IPS-NIHi11 (cell line): ENCODE measurements around the gene GYPB.
"Not testable (repeated sequence)": the region's sequence is repeated elsewhere in the genome, so short reads cannot be mapped to it uniquely, and the experiment has no call there.

Source experiments
- DNase-seq: peaks from one replicate; pipeline ENCODE4 v3.0.0; 2012; ENCODE audit warnings: mixed read lengths, low spot score

The GYPB gene

DNA sequence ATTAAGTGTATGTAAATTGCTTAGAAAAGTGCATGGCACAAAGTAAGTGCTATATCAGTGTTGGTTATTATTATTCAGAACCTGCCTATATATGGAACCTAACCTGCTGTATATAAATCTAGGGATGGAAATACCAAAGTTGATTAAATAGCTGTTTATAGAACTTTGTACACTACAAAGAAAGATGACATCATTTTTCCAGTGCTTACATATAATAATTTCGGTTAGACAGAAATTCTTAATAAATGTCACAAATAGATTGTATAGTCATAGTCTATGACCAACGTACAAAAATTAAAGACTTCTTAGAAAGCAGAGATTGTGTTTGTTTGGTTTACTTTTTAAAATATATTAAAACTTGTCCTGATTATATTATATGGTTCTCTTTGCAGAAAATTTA lies 4.4 kb downstream of the GYPB start:
- no peak for DNase-seq

DNA sequence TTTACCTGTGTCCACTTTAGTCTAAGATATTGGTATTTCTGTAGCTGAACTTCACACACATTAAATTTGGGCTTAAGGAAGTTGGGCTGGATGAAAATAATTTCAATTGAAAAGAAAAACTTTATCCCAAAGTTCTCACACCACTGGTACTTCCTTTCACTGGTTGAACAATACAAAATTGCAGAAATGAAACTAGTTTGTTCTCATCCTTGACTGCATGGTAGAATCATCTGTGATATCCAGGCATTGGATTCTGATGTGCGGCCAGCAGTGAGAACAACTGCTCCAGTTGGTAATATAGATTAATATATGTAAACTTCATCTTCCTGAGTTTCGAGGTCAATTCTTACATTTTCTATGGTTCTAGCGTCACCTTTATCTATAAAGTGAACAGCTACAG lies 10.6 kb downstream of the GYPB start:
- not testable (repeated sequence) for DNase-seq

DNA sequence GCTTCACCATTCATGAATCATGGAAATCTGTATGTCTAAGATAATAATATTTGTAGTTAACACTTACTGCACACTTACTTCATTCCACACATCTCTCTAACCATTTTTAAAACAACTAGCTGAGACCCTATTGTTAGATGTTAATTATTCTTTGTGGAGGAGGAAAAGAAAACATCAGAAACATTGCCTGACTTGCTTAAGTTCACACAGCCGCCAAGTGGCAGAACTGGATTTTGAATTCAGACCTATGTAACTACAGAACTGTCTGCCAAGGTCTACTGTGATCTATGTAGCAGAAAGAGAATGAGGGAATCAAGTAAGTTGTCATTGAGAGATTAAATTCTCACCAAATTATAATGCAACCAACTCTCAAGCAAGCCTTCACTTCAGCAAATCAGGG lies 11.2 kb downstream of the GYPB start:
- DNase-seq: not testable (repeated sequence)

DNA sequence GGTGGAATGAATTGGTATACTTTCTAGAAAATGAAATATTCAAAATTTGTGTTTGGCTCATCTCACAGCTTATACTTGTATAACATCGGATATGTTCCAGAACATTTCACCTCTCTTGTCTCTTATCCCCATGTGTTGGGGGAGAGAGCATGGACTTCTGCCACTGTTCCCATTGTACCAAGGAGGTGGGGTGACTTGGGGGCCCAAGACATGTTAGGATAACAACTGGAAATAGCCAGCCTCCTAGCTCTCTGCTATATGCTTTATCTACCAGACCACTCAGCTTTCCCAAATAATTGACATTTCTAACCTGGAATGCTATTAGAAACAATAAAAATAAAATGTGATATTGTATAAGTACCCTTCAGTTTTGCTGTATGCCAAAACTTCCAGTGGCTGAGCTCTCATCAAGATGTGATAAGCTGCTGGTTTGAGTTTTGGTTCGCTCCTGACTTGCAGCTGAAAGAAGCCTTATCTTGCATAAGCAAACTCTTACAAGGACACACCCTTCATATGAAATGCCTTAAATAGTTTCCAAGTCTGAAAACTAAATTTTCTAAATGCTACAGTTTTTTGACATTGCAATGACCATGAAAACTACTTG lies 12.9 kb downstream of the GYPB start:
- DNase-seq: not testable (repeated sequence)

DNA sequence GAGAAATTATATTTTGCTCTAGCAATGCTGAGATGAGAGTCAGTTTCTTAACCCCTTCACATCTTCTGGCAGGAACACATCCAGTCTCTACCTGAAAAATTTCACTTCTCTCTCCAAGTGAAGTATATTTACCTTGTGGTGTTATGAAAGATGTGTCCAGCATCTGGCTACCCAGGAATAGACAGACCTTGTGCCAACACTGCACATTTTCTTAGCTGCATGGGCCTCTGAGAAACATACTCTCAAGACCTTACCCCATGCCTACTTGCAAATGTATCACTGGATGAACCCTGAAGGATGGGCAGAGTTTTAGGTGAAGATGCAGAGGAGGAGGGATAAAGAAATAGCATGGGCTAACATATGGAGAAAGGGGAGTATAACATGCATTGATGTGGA lies 13.6 kb downstream of the GYPB start:
- DNase-seq: not testable (repeated sequence)

DNA sequence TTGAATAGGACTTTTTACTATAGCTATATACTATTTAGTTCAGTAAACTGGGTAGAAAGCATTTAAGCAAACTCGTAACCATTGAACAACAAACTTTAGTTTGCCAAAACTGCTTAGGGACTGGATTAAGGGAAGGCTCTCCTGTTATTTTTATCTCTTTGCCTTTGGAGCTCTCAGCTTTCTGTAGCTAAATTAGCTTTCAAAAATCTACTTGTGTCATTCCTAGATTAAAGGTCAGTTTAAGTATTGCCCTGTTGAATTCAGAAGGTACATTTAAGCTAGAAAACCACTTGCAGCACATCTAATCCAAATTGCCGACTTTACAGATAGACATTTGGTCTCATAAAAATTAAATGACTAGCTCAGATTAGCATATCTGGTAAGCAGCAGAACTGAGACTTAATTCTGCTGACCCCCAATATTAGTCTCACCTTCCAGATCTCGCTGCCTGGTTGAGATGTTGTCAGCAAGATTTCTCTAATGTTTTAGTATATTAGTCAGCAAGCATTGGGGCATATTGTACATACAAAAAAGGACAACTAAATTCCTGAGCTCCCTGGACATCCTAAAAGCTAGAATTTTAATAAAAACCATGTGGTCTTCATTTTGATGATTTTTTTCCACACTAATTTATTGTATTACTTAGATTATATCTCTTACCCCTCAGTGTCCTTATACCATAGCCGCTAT lies 14.2 kb downstream of the GYPB start:
- DNase-seq: not testable (repeated sequence)

DNA sequence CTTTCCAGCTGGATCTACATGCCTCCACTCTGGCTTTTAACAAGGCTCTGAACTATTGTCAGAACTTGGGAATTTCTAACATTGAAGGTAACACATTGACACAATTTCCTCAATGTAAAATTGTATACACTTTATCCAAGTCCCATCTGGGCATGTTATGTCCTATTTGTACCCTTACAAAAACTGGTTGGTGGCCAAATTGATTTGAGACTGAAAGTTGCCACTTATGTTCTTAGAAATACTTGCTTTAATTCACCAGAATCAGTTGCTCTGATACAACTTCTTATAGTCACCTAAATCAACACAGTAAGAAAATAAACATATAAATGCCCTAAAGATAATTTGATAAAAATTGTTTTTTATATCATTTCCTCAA lies 15.3 kb downstream of the GYPB start:
- not testable (repeated sequence) for DNase-seq

DNA sequence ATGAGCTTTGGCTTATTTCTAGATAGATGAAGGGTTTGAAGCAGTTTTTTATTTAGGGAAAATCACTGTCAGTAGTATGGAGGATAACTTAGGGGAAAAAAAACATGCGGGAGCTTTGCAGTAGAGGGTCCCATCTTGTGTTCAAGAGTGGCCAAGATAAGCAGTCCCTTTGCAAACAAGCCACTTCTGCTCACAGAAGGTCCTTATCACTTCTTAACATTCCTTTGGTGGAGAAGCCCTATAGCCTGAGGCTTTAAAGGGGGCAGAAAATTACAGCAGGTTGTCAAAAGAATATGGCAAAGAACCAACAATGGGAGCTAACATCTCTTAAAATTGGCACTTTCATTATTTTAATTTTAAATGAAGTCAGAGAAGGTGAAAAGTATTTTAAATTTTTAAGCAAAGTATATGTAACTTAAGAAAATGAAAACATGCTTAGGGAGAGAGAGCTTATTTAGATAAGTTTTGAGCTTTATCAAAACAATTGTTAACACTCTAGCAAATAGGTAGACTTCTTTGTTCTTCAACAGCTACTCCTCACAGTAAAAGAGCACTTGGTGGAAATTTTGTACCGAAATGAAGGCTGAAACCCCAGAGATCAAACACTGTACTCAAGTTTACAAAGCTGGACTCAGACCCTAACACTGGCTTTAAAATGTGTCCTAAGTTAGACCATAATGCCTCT lies 15.8 kb downstream of the GYPB start:
- DNase-seq: not testable (repeated sequence)

DNA sequence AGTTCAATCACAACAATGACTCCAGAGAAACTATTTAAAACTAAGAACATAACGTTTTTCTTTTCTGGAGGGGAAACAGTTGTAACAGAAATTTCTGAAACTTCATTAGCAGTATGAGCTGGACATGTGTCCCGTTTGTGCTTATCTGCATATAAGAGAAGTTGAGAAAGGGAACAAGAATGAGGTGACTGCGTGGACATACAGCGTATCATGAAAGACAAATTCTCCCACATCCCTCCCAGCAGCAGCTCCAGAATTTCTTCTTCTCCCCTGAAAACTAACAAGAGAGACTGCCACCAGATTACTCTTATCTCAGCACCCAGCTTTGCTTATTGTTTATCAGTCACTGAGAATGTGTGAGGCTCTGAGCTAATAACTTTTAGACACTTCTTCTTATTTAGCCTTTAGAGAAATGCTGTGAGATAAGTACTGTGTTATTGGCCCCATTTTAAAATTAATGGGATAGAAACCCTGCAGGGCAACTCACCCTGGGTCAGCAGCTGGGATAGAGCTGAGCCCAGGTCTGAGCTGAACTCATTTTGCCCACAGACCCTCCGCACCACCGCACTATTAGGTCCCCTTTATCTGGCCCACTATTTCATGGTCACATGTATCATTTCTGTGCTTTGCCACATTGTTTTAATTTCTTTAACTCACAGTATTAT lies 18.7 kb downstream of the GYPB start:
- not testable (repeated sequence) for DNase-seq

DNA sequence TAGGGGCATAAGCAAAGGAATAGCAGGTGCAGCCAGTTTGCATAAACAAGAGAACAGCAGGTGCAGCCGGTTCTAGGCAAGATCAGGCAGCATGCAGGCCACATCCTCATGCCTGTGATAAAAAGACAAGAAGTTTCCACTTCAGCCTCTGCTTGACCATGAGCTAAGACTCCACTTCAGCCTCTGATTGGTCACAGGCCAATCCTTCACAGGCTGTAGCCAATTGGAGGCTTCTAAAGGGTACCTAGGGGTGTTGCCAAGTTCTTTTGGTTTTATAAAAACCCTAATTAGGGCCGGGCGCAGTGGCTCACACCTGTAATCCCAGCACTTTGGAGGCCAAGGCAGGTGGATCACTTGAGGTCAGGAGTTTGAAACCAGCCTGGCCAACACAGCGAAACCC lies 23.0 kb downstream of the GYPB start:
- DNase-seq: not testable (repeated sequence)

DNA sequence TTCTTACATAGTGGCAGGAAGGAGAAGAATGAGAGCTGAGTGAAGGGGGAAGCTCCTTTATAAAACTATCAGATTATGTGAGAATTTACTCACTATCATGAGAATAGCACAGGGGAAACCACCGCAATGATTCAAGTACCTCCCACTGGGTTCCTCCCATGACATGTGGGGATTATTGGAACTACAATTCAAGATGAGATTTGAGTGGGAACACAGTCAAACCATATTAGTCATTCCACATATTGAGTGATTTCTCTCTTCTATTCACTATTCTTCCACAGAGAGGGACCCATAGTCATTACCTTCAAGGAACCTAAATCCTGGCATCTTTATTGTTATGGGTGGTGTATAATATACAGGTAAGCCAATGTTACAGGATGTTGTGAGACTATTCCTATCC lies 27.4 kb downstream of the GYPB start:
- not testable (repeated sequence) for DNase-seq

DNA sequence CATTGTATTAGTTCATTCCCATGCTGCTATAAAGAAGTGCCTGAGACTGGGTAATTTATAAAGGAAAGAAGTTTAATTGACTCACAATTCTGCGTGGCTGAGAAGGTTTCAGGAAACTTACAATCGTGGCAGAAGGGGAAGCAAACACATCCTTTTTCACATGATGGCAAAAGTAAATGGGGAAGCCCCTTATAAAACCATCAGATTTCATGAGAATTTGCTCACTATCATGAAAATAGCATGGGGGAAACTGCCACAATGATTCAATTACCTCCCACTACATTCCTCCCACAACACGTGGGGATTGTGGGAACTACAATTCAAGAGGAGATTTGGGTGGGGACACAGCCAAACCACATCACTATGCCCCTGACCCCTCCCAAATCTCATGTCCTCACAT lies 28.5 kb downstream of the GYPB start:
- DNase-seq: not testable (repeated sequence)

DNA sequence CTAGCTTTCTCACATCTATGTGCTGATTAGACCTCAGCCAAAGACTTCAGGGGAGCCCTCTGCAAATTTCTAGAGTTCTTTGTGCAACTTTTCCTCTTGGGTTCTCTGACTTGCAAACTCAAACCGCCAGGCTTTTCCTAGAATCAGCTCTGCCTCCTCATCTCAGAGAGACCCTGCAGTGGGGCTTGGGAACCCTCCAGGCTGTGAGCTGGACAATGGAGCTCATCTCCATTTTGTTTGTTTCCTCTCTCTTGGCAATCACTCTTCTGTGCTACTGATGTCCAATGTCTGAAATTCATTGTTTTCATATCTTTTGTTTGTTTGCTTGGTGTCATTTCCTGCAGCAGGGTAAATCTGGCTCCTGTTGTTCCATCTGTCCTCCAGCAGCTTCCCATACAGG lies 33.0 kb downstream of the GYPB start:
- peak; percentile 11 for DNase-seq

DNA sequence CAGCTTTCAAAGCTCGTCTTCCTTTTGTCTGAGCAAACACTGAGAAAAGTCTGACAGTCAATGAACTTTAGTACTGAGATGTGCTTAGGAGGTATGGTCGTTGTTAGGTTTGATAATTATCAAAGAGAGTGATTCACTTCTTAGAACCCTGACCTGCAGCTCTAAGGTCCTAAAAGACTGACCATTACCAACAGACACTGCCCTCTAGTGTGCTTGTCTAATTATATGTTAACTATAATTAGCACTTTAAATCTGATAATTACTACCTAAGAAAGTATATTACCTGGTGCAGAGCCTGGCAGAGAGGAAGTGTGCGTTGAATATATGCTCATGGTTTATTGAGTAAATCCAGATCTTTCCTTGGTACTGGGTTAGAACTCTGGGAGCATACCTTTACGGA lies 38.4 kb downstream of the GYPB start:
- not testable (repeated sequence) for DNase-seq

DNA sequence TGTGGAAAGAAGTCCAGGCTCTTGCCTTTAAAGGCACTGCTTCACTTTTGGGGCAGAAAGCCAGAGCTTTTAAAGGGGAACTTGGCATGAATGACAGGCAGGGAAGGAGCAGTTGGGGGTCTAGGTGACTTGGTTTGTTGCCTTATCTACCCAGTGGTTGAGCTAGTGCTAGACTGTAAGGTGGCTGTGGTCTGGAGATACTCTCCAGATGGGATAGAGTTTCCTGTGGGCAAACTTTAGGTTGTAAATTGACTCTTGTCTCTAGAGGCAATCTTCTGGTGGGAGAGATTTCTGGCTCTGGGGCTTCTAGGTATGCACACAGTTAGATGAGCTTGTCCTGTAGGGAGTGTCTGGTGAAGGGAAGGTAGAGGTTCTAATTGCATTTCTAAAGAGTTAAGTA lies 43.7 kb downstream of the GYPB start:
- DNase-seq: not testable (repeated sequence)

DNA sequence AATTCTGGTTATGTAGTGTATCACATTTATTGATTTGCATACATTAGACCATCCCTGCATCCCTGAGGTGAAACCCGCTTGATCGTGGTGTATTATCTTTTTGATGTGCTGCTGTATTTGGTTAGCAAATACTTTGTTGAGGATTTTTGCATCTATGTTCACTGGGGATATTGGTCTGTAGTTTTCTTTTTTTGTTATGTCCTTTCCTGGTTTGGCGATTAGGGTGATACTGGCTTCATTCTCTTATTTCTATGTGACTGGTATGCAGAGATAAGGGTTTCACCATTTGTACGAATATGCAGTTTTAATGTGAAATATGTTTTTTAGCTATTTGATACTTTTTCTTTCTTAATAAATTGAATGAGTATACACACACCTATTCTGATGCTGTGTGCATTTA lies 45.2 kb downstream of the GYPB start:
- DNase-seq: not testable (repeated sequence)

DNA sequence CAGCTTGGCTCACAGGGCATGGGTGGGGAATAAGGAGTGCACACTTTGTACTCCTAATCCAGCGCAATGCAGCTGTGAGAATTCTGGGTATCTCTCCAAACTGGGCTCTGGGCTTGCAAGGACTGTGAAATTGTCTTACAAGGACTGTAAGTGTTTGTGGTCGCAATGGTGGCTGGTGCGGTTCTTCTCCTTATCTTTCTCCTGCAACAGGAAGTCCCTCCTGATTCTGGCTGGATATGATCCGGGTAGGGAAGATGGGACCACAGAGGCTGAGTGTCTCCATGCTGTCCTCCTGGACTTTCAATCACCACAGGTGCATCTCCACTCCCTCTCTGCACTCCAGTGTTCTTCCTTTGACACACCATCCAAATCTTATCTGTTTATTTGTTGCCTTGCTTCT lies 58.1 kb downstream of the GYPB start:
- no peak for DNase-seq

DNA sequence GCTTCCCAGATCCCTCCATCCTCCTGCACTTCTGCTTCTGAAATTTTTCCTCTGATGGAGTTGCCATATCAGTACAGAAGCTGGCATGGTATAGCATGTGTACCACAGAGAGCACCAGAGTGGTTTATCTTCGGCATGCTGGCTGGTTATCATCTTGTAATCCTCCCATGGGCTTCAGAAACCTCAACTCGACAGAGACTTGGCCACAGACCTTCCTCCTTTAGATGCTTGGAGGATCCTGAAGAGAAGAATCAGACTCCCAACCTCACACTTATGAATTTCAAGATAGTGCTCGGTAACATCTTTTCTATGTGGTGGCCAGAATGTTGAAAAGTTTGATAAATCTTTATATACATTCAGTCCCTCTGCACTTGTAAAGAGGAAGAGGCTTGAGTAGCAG lies 63.9 kb downstream of the GYPB start:
- DNase-seq: not testable (repeated sequence)

DNA sequence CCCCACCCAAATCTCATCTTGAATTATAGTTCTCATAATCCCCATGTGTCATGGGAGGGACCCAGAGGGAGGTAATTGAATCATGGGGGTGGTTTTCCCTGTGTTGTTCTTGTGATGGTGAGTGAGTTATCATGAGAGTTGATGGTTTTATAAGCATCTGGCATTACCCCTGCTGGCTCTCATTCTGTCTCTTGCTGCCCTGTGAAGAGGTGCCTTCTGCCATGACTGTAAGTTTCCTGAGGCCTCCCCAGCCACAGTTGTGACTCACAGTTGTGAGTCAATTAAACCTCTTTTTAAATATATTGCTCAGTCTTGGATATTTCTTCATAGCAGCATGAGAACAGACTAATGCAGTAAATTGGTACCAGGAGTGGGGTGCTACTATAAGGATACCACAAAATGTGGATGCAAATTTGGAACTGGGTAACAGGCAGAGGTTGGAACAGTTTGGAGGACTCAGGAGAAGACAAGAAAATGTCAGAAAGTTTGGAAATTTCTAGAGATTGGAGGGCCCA lies 67.7 kb downstream of the GYPB start:
- DNase-seq: not testable (repeated sequence)

DNA sequence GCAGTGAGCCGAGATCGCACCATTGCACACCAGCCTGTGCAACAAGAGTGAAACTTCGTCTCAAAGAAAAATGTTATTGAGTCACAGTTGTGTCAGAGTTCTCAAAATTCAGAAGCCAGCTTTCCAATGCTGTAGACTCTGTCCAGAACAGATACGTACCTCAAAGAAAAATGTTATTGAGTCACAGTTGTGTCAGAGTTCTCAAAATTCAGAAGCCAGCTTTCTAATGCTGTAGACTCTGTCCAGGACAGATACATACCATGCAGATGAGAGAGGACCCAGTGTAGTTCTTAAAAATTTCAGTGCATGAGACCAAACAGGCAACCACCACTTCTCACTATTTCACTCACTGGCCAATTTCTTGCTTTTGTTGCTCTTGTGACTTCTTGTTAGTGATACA lies 68.2 kb downstream of the GYPB start:
- DNase-seq: not testable (repeated sequence)

DNA sequence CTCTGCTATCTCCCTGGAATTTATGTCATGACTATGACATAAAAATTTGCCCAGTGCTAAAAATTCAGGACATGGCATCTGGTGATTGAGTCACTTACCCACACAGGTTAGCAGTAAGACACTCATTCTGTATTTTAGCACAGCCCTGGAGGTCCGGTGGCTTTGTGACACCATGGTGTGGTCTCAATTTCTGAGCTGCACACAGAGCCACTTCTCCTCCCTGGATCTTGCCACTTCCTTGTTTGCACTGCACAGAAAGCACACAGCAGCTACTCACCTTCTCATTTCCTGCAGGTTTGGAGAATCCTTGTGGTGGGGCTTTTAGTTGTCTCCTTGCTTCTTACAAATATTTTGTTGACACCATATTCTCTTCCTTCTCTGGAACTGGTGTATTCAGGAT lies 69.0 kb downstream of the GYPB start:
- DNase-seq: not testable (repeated sequence)

DNA sequence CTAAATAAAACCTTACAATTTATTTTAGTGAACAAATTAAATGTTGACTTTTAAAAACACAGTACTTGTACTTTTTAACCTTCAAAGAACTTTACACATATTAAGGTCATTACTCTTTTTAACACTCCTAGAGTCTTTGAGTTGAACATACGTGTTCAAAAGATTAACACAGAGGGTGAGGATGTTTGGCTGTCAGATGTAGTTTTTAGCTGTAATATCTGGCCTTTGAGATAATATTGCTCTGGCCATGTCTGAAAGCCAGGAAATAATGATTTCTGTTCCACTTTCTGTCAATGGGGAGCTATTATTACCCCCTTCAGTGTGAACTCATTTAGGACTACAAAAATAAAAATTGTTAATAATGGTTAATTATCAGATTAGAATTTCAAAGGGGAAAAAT lies 71.7 kb downstream of the GYPB start:
- not testable (repeated sequence) for DNase-seq
